ENCODE measurements around the gene EID3. TPM values are rescaled to one million over a fixed set of nuclear protein-coding genes. Genes with fewer than 3 reads are reported as not detected.
"Not testable (repeated sequence)": the region's sequence is repeated elsewhere in the genome, so short reads cannot be mapped to it uniquely, and the experiment has no call there.

The EID3 gene
- total and polyA plus RNA-seq, 9 of the 15 experiments (the other 6 are each of a cell fraction or from before 2014, with no cell fraction given): 0.07 to 3.5 (median 0.42) TPM

- H3K9me1 ChIP-seq (ENCODE audit: control insufficient read depth, insufficient read depth, low read length); H3K9me3 ChIP-seq (replicated peaks; ENCODE audit: control insufficient read depth, insufficient read depth, low read depth, low read length); H3K9ac ChIP-seq (ENCODE audit: insufficient read depth in 1 of 2, low read depth in 2 of 2, low read length in 2 of 2); H3K4me1 ChIP-seq (replicated peaks in 1 of 2; ENCODE audit: control insufficient read depth in 2 of 2, insufficient read depth in 2 of 2, low read length in 2 of 2); FAIRE-seq; H3K27me3 ChIP-seq (ENCODE audit: control insufficient read depth in 2 of 2, insufficient read depth in 2 of 2, low read length in 2 of 2); CTCF ChIA-PET (ENCODE audit: low intra/inter-chr PET ratio); BruUV-seq (replicated peaks); intact Hi-C loops (cut with micrococcal nuclease); H3K4me2 ChIP-seq (ENCODE audit: insufficient read depth, low read length); H2AFZ ChIP-seq (ENCODE audit: low read depth, low read length); H3K27ac ChIP-seq (ENCODE audit: extremely low read depth, low read depth, low read length); H3K4me3 ChIP-seq; ATAC-seq: not testable (repeated sequence)
- POLR2A ChIA-PET: interaction anchor here (1.2 to 7.6 kb wide), 4 partner anchors 6 to 27 kb away, joined by 3 to 104 read pairs (median 6); partner anchors contain the start of gene EID3
- Histone ChIP-seq H3K36me3 (ENCODE audit: control insufficient read depth, insufficient read depth, low read length) (peaks cover 87% of the 10 kb centered on the region), H4K20me1 (replicated peaks; ENCODE audit: control insufficient read depth, insufficient read depth, low read length) (peaks cover 16% of the 10 kb centered on the region), H3K79me2 (ENCODE audit: control insufficient read depth, insufficient read depth, low read length) (peaks cover 94% of the 10 kb centered on the region)
- DNase-seq (ENCODE audit: extremely low read depth in 1 of 4, low spot score in 3 of 4): peak in 1 of 4 experiments; percentile 32
- WGBS (ENCODE audit: insufficient coverage, low coverage, missing lambda C conversion rate): 83% methylated on average over 9 of the region's 17 CpGs
- in situ Hi-C loops (cut with MboI): loop anchor here (10.0 kb wide), 1 partner anchor 80 kb away; the partner anchor contains the start of gene TXNRD1
- TF ChIP-seq ZNF740 (CRISPR knock-in tag; IDR thresholded peaks at IDR 0.05): peak; percentile 82
- peak in 1 of 2 experiments; percentile 61; a peak in 2 of 4 replicates for TF ChIP-seq ZNF740 (tag; IDR thresholded peaks at IDR 0.05)
- TF ChIP-seq CTCF (IDR thresholded peaks at IDR 0.05 in 2 of 3, conservative IDR thresholded peaks at IDR 0.05 in 1 of 3; ENCODE audit: insufficient read depth in 2 of 3, low read depth in 1 of 3, low read length in 3 of 3): peak; percentile 12 to 33 (median 31); a peak in 4 of 6 replicates
- TF ChIP-seq RBFOX2 (IDR thresholded peaks at IDR 0.05; ENCODE audit: low read depth, low read length): peak; percentile 32; the same call in 1 of the 2 replicates
- peak in 1 of 2 experiments; percentile 38; a peak in 2 of 4 replicates for TF ChIP-seq RAD21 (CRISPR knock-in tag; conservative IDR thresholded peaks at IDR 0.05 in 1 of 2, IDR thresholded peaks at IDR 0.05 in 1 of 2)
- peak; percentile 95 for TF ChIP-seq ZBTB33 (CRISPR knock-in tag; IDR thresholded peaks at IDR 0.05)
- 0 out of 2 replicates have a peak, but pooled peaks have one; percentile 19 for TF ChIP-seq SMC3 (conservative IDR thresholded peaks at IDR 0.05; ENCODE audit: insufficient read depth, low read depth, low read length)
These were observed 9.2 kb upstream of the EID3 start for GRCh38 chr12:104294158-104294859.
